Epithelial cell of esophagus (primary cell): ENCODE data around the gene SLCO2A1.

Source experiments
- DNase-seq: peaks from one replicate; pipeline ENCODE4 v3.0.0; 2010; ENCODE audit warnings: low read depth
- H3K4me3 ChIP-seq: 2 replicates; pipeline ENCODE4 v1.5.1; 2011; ENCODE audit warnings: mild to moderate bottlenecking, low read length, control low read depth
- CTCF ChIP-seq: IDR thresholded peaks from 2 replicates; pipeline ENCODE4 v1.5.1; 2011; ENCODE audit warnings: low read depth, mild to moderate bottlenecking, low read length, control low read depth, inconsistent platforms; ENCODE audit not compliant: insufficient read depth; ENCODE audit errors: missing control alignments

Gene SLCO2A1

DNA sequence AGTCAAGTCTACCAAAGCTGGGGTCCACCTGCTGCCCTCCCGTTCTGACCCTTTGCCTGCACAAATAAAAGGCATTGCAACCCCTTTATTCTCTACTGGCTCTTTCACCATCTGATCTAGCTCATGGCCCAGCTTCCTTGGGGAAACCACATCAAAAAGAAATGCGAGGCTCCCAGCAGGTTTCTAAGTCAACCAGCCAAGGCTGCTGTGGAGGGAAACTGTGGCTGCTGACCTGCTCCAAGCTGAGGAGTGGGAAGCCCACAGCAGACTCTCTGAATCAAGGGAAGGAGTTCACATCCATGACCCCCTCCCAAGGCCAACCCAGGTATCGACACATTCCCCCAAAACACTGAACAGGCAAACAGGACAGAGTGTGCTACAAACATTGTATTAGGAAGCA lies 25.2 kb upstream of the SLCO2A1 start:
- TF ChIP-seq CTCF: no peak
- H3K4me3 ChIP-seq: no peak overlapping the region
- no peak for DNase-seq

- H3K4me3 ChIP-seq: no peak overlapping the region
- no peak for DNase-seq
- TF ChIP-seq CTCF: no peak
Observed at GRCh38 chr3:134054231-134054630, 24.5 kb upstream of the SLCO2A1 start.

DNA sequence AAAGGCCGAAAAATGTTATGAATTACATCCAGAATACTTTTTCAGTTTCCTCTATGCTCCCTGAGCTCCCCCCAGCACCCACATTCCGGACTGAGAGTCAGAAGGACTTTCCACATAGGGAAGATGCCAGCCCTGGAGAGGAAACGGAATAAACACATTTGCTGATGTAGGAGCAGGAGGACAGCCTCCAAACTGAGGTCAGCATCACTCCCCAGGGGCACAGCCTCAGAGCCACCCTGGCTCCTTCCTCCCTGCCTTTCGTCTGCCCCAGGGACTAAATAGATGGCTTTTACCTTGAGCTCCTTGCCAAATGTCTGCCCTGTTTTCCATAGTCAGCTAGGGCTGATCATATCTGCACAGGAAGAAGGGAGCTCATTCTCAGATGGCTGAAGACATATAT lies 22.6 kb upstream of the SLCO2A1 start:
- DNase-seq: no peak
- no peak for TF ChIP-seq CTCF
- H3K4me3 ChIP-seq: no peak overlapping the region

DNA sequence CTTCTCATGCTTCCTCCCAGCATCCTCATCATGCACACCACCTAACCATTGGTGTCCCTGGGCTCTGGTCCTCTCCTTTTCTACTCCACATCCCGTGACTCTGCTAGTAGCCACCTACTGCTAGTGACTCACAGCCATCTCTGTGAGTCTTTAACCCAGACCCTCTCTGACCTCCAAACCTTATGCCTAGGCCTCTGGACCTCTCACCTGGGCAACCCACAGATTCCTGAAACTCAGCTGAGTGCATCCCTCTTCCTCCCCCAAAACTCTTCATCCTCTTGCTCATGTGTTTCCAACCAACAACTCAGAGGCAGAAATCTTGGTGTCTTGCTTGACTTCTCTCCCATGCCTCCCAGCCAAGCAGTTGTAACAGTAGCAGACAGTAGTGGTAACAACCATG lies 20.0 kb upstream of the SLCO2A1 start:
- no peak overlapping the region for H3K4me3 ChIP-seq
- TF ChIP-seq CTCF: no peak

DNA sequence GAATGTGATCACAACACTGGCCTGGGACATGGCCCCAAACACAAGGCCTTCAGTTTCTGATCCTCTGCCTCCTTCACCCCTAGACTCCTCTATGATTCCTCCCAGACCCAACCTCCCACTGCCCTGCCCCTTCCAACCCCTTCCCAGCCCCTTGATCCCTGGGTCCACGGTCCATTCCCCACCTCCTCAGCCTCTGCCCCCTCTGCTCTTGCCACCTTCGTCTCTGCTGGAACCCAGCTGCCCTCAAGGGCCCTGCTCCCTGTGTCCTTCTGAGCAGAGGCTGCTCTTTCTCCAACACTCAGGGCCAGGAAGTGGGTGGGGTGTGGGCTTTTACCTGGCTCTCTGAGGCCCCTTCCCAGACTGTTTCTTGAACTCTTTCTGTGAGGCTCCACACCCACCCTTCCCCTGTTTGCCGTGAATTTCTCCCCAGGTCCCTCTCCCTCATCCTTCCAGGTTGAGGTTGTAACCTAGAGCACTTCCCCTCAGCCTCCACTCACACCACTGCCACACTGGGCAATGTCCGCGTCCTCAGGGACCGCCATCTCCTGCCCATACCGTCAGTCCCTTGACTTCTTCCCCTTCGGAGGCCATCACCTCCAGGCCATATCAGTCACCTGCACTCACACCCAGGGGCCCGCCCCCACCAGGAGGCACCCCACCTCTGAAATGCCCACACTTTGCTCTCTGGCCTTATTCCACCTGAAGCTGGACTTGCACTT lies 18.7 kb upstream of the SLCO2A1 start:
- DNase-seq: no peak
- H3K4me3 ChIP-seq: no peak overlapping the region
- no peak for TF ChIP-seq CTCF

More for the DNA sequence above, 20.0 kb upstream of the SLCO2A1 start:
- DNase-seq: no peak

DNA sequence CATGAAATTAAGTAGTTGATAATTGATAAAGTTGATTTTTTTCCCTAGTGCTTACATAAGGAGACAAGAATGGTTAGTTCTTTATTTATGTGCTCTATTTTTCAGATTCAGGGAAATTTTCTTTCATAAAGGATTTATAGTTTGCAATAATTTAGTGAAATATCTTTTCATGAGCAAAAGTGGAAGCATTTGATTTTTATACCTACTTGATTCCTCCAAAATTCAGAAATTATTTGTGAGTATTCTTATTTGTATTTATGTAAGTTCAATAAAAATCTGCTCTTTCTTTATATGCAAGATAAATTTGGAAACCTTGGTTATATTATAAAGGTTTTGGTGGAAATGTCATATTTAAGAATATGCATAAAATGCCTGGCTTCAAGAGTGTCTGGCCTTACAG lies 14.7 kb upstream of the SLCO2A1 start:
- DNase-seq: no peak
- no peak for TF ChIP-seq CTCF
- H3K4me3 ChIP-seq: no peak overlapping the region

DNA sequence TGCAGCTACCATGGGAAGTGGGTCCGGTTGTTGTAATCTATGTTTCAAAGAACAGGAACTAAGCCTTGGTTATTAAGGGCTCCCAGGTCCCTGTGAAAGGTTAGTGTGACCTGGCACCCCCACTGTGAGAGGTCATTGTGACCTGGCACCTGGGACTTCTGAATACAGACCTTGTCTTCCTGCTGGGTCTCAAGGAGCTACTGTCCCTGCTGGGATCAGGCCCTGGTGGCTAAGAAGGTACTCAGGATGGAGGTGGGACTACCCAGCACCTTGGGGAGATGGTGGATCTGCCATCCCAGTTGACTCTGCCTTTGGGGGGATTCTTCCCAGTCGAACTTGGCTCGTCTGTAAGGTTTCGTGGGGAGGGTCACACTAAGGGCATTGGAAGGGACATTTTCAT lies 10.3 kb upstream of the SLCO2A1 start:
- no peak for TF ChIP-seq CTCF
- DNase-seq: no peak
- no peak overlapping the region for H3K4me3 ChIP-seq
